GM18951 (cell line): ENCODE results near the gene VWA1.
"Not testable (repeated sequence)": the region's sequence is repeated elsewhere in the genome, so short reads cannot be mapped to it uniquely, and the experiment has no call there.

ENCODE experiments used
- POLR2A ChIP-seq: IDR thresholded peaks from 4 replicates; pipeline ENCODE4 v1.6.1; 2011; ENCODE audit warnings: mild to moderate bottlenecking; ENCODE audit not compliant: insufficient read length, insufficient read depth; ENCODE audit errors: extremely low read depth
- in situ Hi-C: fragments of 300-500 bp; cut with MboI; formaldehyde crosslinking; loops from one replicate; pipeline ENCODE4 v1.12.0; 2022; ENCODE audit warnings: low sequenced_read_pairs, mixed read lengths, inconsistent platforms; ENCODE audit not compliant: unreplicated experiment

VWA1 gene

DNA sequence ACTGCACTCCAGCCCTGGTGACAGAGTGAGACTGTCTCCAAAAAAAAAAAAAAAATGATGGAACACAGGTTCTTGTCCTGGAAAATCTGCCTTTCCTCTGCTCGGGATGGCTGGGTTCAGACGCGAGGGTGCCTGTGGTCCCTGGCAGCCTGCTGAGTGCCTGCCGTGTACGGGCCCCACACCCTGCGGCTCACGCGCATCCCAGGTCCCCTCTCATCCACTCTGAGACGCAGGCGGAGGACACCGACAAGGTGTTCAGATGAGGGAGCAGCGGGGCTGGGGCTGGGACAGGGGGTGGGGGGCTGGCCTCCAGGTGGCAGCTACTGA is 10.1 kb upstream of the VWA1 start:
- in situ Hi-C loops, result no loop called here
- no peak for TF ChIP-seq POLR2A

DNA sequence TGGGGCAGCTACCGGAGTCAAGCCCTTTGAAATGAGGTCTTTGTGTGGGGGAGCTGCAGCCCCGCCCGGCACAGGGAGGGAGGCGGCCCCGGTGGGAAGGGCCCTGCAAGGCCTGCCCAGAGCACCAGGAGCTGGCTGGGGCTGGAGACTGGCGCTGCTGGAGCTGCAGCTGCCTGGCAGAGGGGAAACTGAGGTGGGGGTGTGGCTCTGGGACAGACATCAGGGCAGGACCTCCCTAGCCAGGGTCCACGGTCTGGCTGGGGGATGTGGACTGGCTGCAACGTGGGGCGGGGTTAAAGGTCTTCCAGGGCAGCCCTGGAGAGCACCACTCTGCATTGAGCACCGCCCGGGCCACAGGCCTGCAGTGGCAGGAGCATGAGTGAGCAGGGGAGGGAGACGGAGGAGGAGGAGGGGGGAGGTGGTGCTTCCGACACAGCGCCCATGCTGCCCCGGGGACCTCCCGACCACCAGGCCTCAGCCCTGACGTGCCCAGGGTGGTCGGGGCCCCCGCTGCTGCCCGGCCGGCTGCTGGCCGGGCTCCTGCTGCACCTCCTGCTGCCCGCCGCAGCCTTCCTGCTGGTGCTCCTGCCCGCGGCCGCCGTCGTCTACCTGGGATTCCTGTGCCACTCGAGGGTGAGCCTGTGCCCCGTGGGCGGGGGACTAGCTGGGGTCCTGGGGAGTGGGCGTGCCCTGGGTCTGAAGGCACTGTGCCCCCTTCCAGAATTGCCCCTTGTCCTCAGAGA is 9.6 kb upstream of the VWA1 start:
- no peak for TF ChIP-seq POLR2A
- in situ Hi-C loops, result no loop called here

DNA sequence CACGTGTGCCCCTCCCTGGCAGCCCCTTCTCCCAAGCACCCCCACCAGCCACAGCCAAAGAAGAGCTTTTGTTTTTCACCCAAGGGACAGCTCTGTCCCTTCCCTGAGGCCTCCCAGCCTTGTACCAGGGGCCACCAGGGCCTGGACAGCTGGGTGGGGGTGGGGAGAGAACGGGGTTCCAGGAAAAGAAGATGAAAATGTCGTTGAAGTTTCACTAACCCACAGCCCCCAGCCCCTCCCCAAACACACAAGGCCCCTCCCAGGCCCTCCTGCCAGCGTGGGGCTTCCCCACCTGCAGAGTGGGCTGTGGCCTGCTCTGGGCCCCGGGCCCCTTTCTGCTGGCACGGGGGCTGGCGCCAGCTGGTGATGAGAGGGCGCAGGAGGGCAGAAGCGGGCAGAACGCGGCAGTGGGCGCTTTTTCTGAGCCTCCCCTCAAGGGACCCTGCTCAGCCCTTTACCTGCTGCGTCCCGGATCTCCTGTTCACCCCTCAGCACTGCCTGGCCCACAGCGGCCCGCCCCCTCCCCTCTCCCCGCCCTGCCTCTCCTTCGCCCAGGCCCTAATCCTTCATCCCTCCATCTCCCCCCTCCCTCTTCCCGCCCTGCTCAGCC is 8.9 kb upstream of the VWA1 start:
- in situ Hi-C loops, result no loop called here
- TF ChIP-seq POLR2A, result no peak

- in situ Hi-C loops, result no loop called here
- TF ChIP-seq POLR2A, result no peak
Observed at GRCh38 chr1:1427106-1427819, 8.2 kb upstream of the VWA1 start.

DNA sequence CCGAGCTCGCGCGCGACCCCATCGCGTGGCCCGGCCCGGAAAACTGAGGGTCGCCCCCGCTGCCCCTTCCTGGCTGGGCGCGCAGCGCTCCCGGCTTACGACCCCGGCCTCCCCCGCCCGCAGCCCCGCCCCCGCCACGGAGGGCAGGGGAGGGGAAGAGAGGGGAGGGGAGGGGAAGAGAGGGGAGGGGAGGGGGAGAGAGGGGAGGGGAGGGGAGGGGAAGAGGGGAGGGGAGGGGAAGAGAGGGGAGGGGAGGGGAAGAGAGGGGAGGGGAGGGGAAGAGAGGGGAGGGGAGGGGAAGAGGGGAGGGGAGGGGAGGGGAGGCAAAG is 7.7 kb upstream of the VWA1 start:
- in situ Hi-C loops, result no loop called here
- no peak for TF ChIP-seq POLR2A

- TF ChIP-seq POLR2A, result no peak
- in situ Hi-C loops, result no loop called here
Observed at GRCh38 chr1:1428174-1428573, 7.3 kb upstream of the VWA1 start.

GRCh38 chr1:1428967-1429366 is 6.5 kb upstream of the VWA1 start:
- in situ Hi-C loops, result not testable (repeated sequence)

- TF ChIP-seq POLR2A, result no peak
- in situ Hi-C loops, result no loop called here
Observed at GRCh38 chr1:1429671-1430073, 5.8 kb upstream of the VWA1 start.

DNA sequence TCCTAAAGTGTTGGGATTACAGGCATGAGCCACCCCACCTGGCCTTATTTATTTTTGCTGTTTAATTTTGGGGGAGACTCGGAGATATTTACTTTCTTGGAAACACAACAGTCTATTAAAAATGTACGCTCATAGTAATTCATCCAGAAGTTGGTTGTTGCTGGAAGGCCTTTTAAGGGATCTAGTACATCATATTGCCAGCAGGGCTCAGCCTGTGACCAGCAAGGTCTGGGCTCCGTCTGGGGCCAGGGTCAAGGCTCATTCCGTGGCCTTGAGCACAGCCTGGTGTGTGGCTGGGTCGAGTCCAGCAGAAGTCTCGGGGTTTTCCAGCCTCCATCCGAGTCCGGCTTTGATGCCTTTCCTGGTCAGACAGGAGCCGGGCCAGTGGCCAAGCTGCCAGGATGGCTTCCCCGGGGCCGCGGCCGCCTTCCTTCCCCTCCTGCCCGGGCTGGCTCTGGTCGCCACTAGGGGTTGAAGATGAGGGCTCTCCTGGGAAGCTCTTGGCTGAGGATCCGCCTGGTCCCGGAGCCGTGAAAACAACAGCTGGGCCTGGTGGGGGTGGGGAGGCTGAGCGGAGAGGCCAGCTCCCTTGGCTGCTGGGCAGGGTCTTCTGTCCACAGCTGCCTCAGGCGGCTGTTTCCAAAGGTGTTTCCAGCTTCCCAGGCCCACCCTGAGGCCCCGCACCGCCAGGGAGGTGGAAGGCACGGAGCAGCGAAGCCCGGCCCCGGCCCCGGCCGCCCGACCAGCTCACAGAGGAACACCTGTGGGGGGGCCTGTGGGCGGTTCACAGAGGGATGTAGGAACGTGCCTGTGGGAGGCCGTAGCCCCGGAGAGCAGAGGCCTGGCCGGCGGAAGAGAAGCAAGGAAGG is 5.1 kb upstream of the VWA1 start:
- in situ Hi-C loops, result no loop called here
- no peak for TF ChIP-seq POLR2A

DNA sequence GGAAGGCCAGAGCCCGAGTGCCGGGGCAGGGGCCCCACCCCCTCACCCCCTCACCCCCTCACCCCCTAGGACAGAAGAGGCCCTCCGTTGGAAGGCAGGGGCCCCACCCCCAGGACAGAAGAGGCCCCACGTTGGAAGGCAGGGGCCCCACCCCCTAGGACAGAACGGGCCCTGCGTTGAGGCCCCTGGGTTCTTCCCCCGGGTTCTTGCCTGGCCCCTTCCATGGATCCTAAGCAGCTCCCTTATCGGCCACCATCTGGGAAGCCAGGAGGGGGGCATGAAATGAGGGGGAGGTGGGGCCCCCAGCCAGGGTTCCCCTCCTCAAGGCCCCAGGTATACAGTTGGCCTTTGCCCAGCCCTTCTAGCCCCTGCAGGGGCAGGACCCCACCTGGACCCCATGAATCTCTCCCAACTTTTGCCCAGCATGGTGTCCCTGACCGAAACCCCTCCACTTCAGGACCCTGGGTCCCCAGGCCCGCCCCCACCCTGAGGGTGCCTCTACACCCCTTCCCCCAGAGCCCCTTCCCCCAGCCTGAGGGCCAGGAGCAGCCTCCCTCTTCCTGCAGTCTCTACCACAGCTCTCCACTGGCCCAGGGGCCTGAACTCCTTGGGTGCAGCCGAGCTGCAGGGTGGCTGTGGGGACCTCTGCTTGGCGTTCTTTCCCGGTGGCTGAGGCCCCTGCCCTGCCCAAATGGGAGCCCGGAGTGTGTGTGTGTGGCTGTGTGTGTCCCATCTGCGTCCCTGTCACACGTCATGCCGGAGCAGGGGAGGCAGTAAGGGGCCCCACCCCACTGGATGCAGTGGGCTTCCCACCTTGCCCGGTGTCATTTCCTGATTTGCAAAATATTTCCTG is 4.3 kb upstream of the VWA1 start:
- TF ChIP-seq POLR2A, result no peak
- in situ Hi-C loops, result no loop called here

DNA sequence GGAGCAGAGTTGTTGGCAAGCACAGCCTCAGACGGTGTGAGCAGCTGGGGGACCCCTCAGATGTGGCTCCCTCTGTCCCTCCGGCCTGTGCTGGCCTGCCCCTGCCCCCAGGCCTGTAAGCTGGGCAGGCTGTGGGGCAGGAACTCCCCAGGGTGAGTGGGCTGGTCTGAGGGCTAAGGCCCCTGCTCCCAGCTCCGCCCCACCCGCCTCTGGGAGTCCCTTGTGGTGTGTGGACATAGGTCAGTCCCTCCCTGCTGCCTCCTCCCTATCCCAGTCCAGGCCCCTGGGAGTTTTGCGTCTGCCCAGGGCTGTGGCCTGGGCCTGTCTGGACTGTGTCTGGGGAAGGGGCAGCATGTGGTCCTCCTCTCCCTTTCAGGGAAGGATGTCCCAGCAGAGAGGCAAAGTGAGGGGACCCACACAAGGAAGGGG is 3.6 kb upstream of the VWA1 start:
- no peak for TF ChIP-seq POLR2A
- in situ Hi-C loops, result no loop called here

GRCh38 chr1:1432274-1432950 is 3.1 kb upstream of the VWA1 start:
- TF ChIP-seq POLR2A, result no peak
- in situ Hi-C loops, result no loop called here
